GM12878 (cell line): Measurements from ENCODE around the gene SAMD4A.

Experiments
- BMI1 ChIP-seq: fragments of 450-650 bp; IDR thresholded peaks from 2 replicates; pipeline ENCODE4 v1.6.1; 2016; ENCODE audit warnings: mild to moderate bottlenecking, moderate library complexity, borderline replicate concordance
- CTCF ChIP-seq, 3 experiments: IDR thresholded peaks in 2 of 3; conservative IDR thresholded peaks in 1 of 3; 2 replicates each; pipeline ENCODE4 v1.5.1; 2011; ENCODE audit warnings: low read depth in 3 of 3, low read length in 3 of 3, mild to moderate bottlenecking in 3 of 3, control low read depth in 2 of 3, moderate library complexity in 2 of 3, inconsistent platforms in 1 of 3, mixed read lengths in 1 of 3; ENCODE audit not compliant: control insufficient read depth in 2 of 3, insufficient read depth in 1 of 3; ENCODE audit errors: extremely low read depth in 1 of 3
- RAD21 ChIP-seq: IDR thresholded peaks from 2 replicates; pipeline ENCODE4 v1.6.1; 2011; ENCODE audit warnings: mild to moderate bottlenecking, low read depth, low read length, moderate library complexity; ENCODE audit not compliant: insufficient read depth
- YY1 ChIP-seq: IDR thresholded peaks from 2 replicates; pipeline ENCODE4 v1.6.1; 2011; ENCODE audit warnings: low read depth, mild to moderate bottlenecking, low read length
- TF ChIP-seq, protein P1 (sequence below): fragments of 450-650 bp; IDR thresholded peaks from 2 replicates; pipeline ENCODE4 v1.6.1; 2018; ENCODE audit warnings: borderline replicate concordance, mild to moderate bottlenecking; ENCODE audit not compliant: partially characterized antibody

- no peak for TF ChIP-seq CTCF (IDR thresholded peaks at IDR 0.05 in 2 of 3, conservative IDR thresholded peaks at IDR 0.05 in 1 of 3; ENCODE audit: control insufficient read depth in 2 of 3, extremely low read depth in 1 of 3, insufficient read depth in 1 of 3, low read depth in 3 of 3, low read length in 3 of 3)
- no peak for TF ChIP-seq BMI1
- TF ChIP-seq, protein P1, sequence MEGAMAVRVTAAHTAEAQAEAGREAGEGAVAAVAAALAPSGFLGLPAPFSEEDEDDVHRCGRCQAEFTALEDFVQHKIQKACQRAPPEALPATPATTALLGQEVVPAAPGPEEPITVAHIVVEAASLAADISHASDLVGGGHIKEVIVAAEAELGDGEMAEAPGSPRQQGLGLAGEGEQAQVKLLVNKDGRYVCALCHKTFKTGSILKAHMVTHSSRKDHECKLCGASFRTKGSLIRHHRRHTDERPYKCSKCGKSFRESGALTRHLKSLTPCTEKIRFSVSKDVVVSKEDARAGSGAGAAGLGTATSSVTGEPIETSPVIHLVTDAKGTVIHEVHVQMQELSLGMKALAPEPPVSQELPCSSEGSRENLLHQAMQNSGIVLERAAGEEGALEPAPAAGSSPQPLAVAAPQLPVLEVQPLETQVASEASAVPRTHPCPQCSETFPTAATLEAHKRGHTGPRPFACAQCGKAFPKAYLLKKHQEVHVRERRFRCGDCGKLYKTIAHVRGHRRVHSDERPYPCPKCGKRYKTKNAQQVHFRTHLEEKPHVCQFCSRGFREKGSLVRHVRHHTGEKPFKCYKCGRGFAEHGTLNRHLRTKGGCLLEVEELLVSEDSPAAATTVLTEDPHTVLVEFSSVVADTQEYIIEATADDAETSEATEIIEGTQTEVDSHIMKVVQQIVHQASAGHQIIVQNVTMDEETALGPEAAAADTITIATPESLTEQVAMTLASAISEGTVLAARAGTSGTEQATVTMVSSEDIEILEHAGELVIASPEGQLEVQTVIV: no peak
- no peak for TF ChIP-seq YY1
- no peak for TF ChIP-seq RAD21
These were observed 4.6 kb upstream of the SAMD4A start for GRCh38 chr14:54562334-54562733.
